ENCODE data around the gene LRP2. TPM values are rescaled to one million over a fixed set of nuclear protein-coding genes. Genes with fewer than 3 reads are reported as not detected.

Gene LRP2
- polyA plus RNA-seq, 12 donors, result 0.04 to 1.00 (median 0.28) TPM; not detected in 2

- DNase-seq, result no peak
Measured at GRCh38 chr2:169091256-169091655, 271.1 kb downstream of the LRP2 start.

GRCh38 chr2:169090133-169090820 is 272.1 kb downstream of the LRP2 start:
- no peak for DNase-seq

GRCh38 chr2:169089182-169089581 is 273.2 kb downstream of the LRP2 start:
- DNase-seq, result no peak

DNA sequence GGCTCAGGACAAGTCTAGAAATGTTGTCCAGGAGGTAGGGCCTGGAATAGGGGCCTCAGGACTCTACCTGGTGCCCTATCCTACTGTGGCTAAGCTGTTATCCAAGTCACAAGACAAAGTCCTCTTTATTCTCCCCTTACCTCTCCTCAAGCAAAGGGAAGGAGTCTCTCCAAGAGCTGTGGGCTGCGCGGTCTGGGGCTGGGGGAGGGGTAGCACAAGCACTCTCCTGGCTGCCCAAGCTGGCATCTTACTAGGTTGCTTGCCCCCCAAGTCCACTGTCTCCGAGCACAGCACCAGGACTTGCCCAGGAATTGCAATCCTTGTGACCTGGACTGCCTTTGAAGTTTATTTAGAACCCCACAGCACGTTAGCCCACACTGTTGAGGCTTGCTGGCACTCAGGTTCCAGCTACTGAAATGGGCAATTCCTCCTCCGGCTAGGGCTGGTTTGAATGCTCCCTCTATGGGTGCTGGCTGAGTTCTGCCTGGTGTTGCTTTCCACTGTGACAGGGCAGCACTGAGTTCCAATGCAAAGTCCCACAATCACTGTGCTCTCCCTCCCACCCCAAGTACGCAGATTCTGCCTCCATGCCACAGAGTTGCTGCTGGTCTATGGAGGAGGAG is 274.5 kb downstream of the LRP2 start:
- no peak for DNase-seq

DNA sequence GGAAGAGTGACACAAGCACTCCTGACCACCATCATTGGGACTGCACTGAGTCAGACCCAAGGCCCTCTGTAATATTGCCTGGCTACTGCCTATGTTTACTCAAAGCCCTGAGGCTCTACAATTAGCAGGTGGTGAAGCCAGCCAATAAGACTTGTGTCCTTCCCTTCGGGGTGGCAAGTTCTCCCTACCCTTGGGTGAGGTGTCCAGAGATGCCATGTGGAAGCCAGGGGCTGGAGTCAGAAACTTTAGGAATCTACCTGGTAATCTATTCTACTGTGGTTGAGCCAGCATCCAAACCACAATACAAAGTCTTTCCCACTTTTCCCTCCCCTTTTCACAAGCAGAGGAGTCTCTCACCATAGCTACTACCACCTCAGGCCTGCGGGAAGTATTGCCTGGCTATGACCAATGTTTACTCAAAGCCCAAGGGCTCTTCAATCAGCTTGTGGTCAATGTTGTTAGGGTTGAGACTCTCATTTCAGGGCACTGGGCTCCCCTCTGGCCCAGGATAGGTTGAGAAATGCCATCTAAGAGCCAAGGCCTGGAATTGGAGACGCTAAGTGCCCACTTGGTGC is 275.4 kb downstream of the LRP2 start:
- DNase-seq, result no peak

- no peak for DNase-seq
Measured at GRCh38 chr2:169082995-169083394, 279.3 kb downstream of the LRP2 start.

GRCh38 chr2:169081551-169081950 is 280.8 kb downstream of the LRP2 start:
- no peak for DNase-seq

GRCh38 chr2:169080250-169081069 is 281.9 kb downstream of the LRP2 start:
- no peak for DNase-seq

DNA sequence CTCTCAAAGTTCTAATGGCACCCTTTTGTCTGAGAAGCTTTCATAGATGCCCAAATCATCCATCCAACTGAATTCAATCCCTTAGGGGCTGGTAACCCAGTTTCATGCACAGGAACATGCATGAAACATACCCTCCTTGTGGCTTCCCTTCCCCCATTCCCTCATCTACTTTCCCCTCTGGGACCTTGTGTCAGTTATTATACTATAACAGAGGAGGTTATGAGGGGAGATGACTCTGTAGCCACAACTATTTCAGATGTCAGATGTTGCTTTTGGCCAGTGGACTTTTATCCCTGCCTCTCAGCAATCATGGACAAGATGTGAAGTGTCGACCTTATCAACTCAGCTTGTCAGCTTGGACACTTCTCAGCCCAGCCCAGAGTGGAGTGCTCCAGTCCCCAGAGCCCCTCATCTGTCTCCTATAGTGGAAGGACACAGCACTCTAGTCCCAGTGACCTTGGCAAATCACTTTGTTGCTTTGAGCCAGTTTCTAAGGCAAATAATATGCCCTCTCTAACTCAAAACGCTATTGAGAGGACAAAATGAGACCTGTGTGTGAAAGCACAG is 284.6 kb downstream of the LRP2 start:
- no peak for DNase-seq

Other genes starting within 250 kb of the LRP2 start
- 10 to 100 TPM in 1 of 12 donors, 1 to 10 TPM in 10, not detected in 1; 3.0 to 19.3 (median 4.7) TPM for gene BBS5, start 117.0 kb upstream of the LRP2 start, polyA plus RNA-seq (ENCODE audit: insufficient read length in 12 of 12)
- gene KLHL41, start 147.2 kb upstream of the LRP2 start, polyA plus RNA-seq (ENCODE audit: insufficient read length in 12 of 12), result 1,000 to 10,000 TPM in 11 of 12 donors, 100 to 1,000 TPM in 1; 942 to 4,505 (median 3,918) TPM
- 10 to 100 TPM in 11 of 12 donors, not detected in 1; 20.0 to 34.2 (median 27.5) TPM for gene FASTKD1, start 211.3 kb upstream of the LRP2 start, polyA plus RNA-seq (ENCODE audit: insufficient read length in 12 of 12)
- gene PPIG, start 221.8 kb upstream of the LRP2 start, polyA plus RNA-seq (ENCODE audit: insufficient read length in 12 of 12), result 100 to 1,000 TPM in 2 of 12 donors, 10 to 100 TPM in 9, not detected in 1; 47.0 to 124 (median 55.9) TPM

All from muscle of arm (tissue), 12 donors.